ENCODE data around the gene AHDC1. TPM values are rescaled to one million over a fixed set of nuclear protein-coding genes. Genes with fewer than 3 reads are reported as not detected.

AHDC1 gene
- total and polyA plus RNA-seq, 10 of the 15 experiments (the other 5 are each of a cell fraction or from before 2014, with no cell fraction given): 0.21 to 13.0 (median 1.4) TPM

- H3K4me2 ChIP-seq (ENCODE audit: control insufficient read depth, insufficient read depth): peak overlapping the region; percentile 26
- DNase-seq (ENCODE audit: low read depth, low spot score) (no peak), FAIRE-seq (no peak), ATAC-seq (no peak)
- WGBS (ENCODE audit: insufficient coverage, insufficient replicate concordance, low lambda C conversion rate, missing lambda C conversion rate): 60% methylated on average over 6 of the region's 7 CpGs
- H3K27me3 ChIP-seq (replicated peaks in 1 of 2; ENCODE audit: control insufficient read depth in 2 of 2, insufficient read depth in 2 of 2, low read length in 1 of 2): no peaks in the 10 kb centered on the region
- H3K4me1 ChIP-seq (ENCODE audit: control insufficient read depth, insufficient read depth, low read length): peaks cover 52% of the 10 kb centered on the region
- SMC1A ChIA-PET (ENCODE audit: uncharacterized antibody, unreplicated experiment): interaction anchor here (1.3 kb wide), 1 partner anchor 8 kb away, joined by 3 read pairs; no protein-coding TSS in a partner anchor
- no peaks in the 10 kb centered on the region; a peak in 2 of 4 replicates for H3K36me3 ChIP-seq (ENCODE audit: control insufficient read depth in 2 of 2, insufficient read depth in 2 of 2, low read length in 1 of 2)
- in situ Hi-C loops (cut with MboI) (no loop called here), intact Hi-C loops (cut with micrococcal nuclease; ENCODE audit: unreplicated experiment) (no loop called here)
- 0 out of 2 replicates have a peak, but pooled peaks cover 3% of the 10 kb centered on the region for H4K20me1 ChIP-seq (ENCODE audit: control insufficient read depth, insufficient read depth)
- BruUV-seq (replicated peaks): no TSS peak
- CTCF ChIA-PET: interaction anchor here (0.9 to 3.0 kb wide), 4 partner anchors 7 to 301 kb away, joined by 3 to 11 read pairs (median 4); no protein-coding TSS in a partner anchor
- RAD21 ChIA-PET (ENCODE audit: unreplicated experiment): interaction anchor here (11.0 kb wide), 1 partner anchor 41 kb away, joined by 181 read pairs; no protein-coding TSS in a partner anchor
- no peak overlapping the region for H2AFZ ChIP-seq (ENCODE audit: control insufficient read depth, low read depth, low read length)
- H3K9me3 ChIP-seq (replicated peaks; ENCODE audit: control insufficient read depth, insufficient read depth, low read length): no peaks in the 10 kb centered on the region
- H3K9ac ChIP-seq (ENCODE audit: control insufficient read depth, insufficient read depth, low read length): no peak overlapping the region
- peak overlapping the region; percentile 41; the same call in 1 of the 2 replicates for H3K4me3 ChIP-seq
- H3K79me2 ChIP-seq (ENCODE audit: control insufficient read depth, insufficient read depth, low read length): no peaks in the 10 kb centered on the region; the same call in none of the 2 replicates
- peak overlapping the region; percentile 4 for H3K27ac ChIP-seq (ENCODE audit: control insufficient read depth, insufficient read depth)
- TF ChIP-seq IRF3 (IDR thresholded peaks at IDR 0.05) (no peak), RUNX3 (IDR thresholded peaks at IDR 0.05; ENCODE audit: low read length) (peak; percentile 32; the same call in 1 of the 2 replicates), ZBTB4 (CRISPR knock-in tag; IDR thresholded peaks at IDR 0.05) (no peak)
- POLR2A ChIA-PET: no interaction called here
Observed at GRCh38 chr1:27597516-27598294, 6.2 kb downstream of the AHDC1 start.
